Measurements from ENCODE around the gene PDCD1. TPM values are rescaled to one million over a fixed set of nuclear protein-coding genes. Genes with fewer than 3 reads are reported as not detected.

The PDCD1 gene
- total RNA-seq, 2 experiments from 2014 or later = 19.4 to 20.3 TPM

Other genes with a start within 250 kb of the PDCD1 start
- gene THAP4, start 221.7 kb downstream of the PDCD1 start, total RNA-seq = 10 to 100 TPM; 45.1 to 48.9 TPM
- gene ATG4B, start 221.2 kb downstream of the PDCD1 start, total RNA-seq = 10 to 100 TPM; 90.7 to 94.6 TPM
- gene DTYMK, start 172.1 kb downstream of the PDCD1 start, total RNA-seq = 10 to 100 TPM; 87.1 to 91.9 TPM
- gene ING5, start 156.9 kb downstream of the PDCD1 start, total RNA-seq = 10 to 100 TPM; 37.7 to 41.3 TPM
- 10 to 100 TPM; 39.4 to 42.6 TPM for gene D2HGDH, start 124.3 kb downstream of the PDCD1 start, total RNA-seq
- under 1 TPM; 0.89 to 0.95 TPM for gene GAL3ST2, start 82.1 kb downstream of the PDCD1 start, total RNA-seq
- gene NEU4, start 49.7 kb downstream of the PDCD1 start, total RNA-seq = under 1 TPM; 0.38 to 0.54 TPM
- under 1 TPM; 0.22 to 0.29 TPM for gene RTP5, start 10.8 kb upstream of the PDCD1 start, total RNA-seq

Data from activated CD8-positive, alpha-beta T cell treated with anti-CD3 and anti-CD28 coated beads for 36 hours (primary cell).